Nephron (organoid): ENCODE measurements around the gene VSIG10L2.

Experiments
- H3K27ac Mint-ChIP-seq, 3 experiments: 2 replicates each; pipeline ENCODE4 v1.8.0; 2020; ENCODE audit warnings: mixed read lengths in 3 of 3, mild to moderate bottlenecking in 2 of 3, moderate library complexity in 1 of 3
- H3K27me3 Mint-ChIP-seq: 2 replicates; pipeline ENCODE4 v1.8.0; 2021; ENCODE audit warnings: low read depth, mild to moderate bottlenecking, moderate library complexity, mixed read lengths
- H3K36me3 Mint-ChIP-seq: 2 replicates; pipeline ENCODE4 v1.8.0; 2020; ENCODE audit warnings: low read depth, mixed read lengths
- H3K4me1 Mint-ChIP-seq: 2 replicates; pipeline ENCODE4 v1.8.0; 2020; ENCODE audit warnings: mixed read lengths
- H3K4me3 Mint-ChIP-seq, 3 experiments: 2 replicates each; pipeline ENCODE4 v1.8.0; 2020; ENCODE audit warnings: mild to moderate bottlenecking in 3 of 3, mixed read lengths in 3 of 3, moderate library complexity in 2 of 3
- H3K9me3 Mint-ChIP-seq: 2 replicates; pipeline ENCODE4 v1.8.0; 2020; ENCODE audit warnings: mixed read lengths
- CTCF ChIP-seq, 3 experiments: fragments of 200-600 bp; sonication (generic); IDR thresholded peaks; one replicate each; pipeline ENCODE4 v1.5.0; 2021; ENCODE audit warnings: antibody characterized with exemption in 3 of 3; ENCODE audit not compliant: unreplicated experiment in 3 of 3

Gene VSIG10L2

DNA sequence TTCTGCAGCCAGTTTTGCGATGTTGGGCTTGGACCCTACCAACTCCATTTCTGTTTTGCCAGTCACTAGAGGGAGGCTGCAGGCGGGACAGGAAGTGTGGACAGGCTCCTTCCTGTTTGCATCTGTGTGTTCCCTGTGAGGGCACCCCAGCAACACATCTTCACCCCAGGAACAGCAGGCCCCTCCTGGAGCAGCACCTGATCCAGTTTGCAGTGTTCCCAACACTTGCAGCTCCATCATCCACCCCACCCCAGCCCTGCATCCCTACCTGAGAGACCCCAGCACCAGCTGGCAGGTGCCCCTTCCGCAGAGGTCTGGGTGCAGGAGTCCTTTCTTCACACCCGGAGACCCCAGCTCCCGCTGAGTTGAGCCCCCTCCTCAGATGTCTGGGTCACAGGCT lies 7.4 kb upstream of the VSIG10L2 start:
- TF ChIP-seq CTCF (IDR thresholded peaks at IDR 0.05; ENCODE audit: unreplicated experiment in 3 of 3), result no peak
- Mint-ChIP-seq H3K36me3 (no peaks in the 10 kb centered on the region), H3K27me3 (peaks cover 4% of the 10 kb centered on the region), H3K27ac (peak overlapping the region; percentile 68 to 95 (median 93)), H3K9me3 (no peaks in the 10 kb centered on the region), H3K4me1 (peaks cover 66% of the 10 kb centered on the region), H3K4me3 (no peak overlapping the region)

DNA sequence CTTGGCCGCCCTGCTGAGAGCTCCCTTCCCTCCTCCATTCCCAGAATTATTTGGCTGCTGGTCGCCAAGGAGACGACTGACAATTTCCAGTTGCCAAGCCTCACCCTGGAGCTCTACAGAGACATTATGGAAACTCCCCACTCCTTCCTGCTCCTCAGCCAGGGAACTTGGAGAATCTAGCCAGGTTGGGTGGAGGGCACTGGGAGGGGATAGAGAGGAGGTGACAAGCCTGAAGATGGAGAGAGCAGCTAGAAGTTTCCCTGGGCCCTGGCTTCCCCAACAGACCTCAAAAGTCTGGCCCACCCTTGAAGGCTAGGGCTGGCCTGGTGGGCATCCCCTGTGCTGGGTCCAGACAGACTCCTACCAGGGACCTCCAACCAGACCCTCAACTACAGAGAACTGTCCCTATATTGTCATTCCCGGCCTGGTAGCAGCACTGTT lies 6.7 kb upstream of the VSIG10L2 start:
- peaks cover 65% of the 10 kb centered on the region for H3K4me1 Mint-ChIP-seq

DNA sequence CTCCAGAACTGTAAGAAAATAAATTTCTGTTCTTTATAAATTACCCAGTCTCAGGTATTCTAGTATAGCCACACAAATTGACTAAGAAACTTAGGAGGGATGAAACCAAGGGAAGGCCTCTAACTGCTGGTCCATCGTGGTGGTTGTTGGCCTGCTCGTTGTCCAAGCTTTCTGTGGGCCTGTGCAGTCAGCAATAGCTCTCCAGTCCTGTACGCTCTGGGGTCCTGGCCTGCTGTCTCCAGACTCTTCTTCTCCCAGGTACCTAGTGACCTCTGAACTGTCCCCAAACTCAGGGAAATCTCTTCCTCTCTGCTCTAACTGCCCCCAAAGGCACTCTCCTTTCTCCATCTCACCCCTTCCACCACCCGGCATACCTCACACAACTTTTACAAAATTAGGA lies 5.7 kb upstream of the VSIG10L2 start:
- no peak for TF ChIP-seq CTCF (IDR thresholded peaks at IDR 0.05; ENCODE audit: unreplicated experiment in 3 of 3)
- H3K4me3 Mint-ChIP-seq, result no peak overlapping the region
- H3K9me3 Mint-ChIP-seq, result no peaks in the 10 kb centered on the region
- H3K36me3 Mint-ChIP-seq, result no peaks in the 10 kb centered on the region
- peaks cover 8% of the 10 kb centered on the region for H3K27me3 Mint-ChIP-seq
- peak overlapping the region in 2 of 3 experiments; percentile 16 to 54 for H3K27ac Mint-ChIP-seq
- H3K4me1 Mint-ChIP-seq, result peaks cover 68% of the 10 kb centered on the region

More for the DNA sequence above, 6.7 kb upstream of the VSIG10L2 start:
- Mint-ChIP-seq H3K27me3 (peaks cover 4% of the 10 kb centered on the region), H3K36me3 (no peaks in the 10 kb centered on the region), H3K4me3 (peak overlapping the region in 1 of 3 experiments; percentile 67), H3K9me3 (no peaks in the 10 kb centered on the region), H3K27ac (peak overlapping the region; percentile 68 to 95 (median 93))
- no peak for TF ChIP-seq CTCF (IDR thresholded peaks at IDR 0.05; ENCODE audit: unreplicated experiment in 3 of 3)

GRCh38 chr11:125941267-125941618 lies 4.6 kb upstream of the VSIG10L2 start:
- no peak for TF ChIP-seq CTCF (IDR thresholded peaks at IDR 0.05; ENCODE audit: unreplicated experiment in 3 of 3)
- peaks cover 61% of the 10 kb centered on the region for H3K4me1 Mint-ChIP-seq
- no peak overlapping the region for H3K4me3 Mint-ChIP-seq
- peaks cover 8% of the 10 kb centered on the region for H3K27me3 Mint-ChIP-seq
- H3K9me3 Mint-ChIP-seq, result no peaks in the 10 kb centered on the region
- peak overlapping the region; percentile 65 to 96 (median 88) for H3K27ac Mint-ChIP-seq
- no peaks in the 10 kb centered on the region for H3K36me3 Mint-ChIP-seq

- Mint-ChIP-seq H3K36me3 (no peaks in the 10 kb centered on the region), H3K9me3 (no peaks in the 10 kb centered on the region)
Observed at GRCh38 chr11:125941619-125942611, 3.9 kb upstream of the VSIG10L2 start.

More at GRCh38 chr11:125941619-125942611, 3.9 kb upstream of the VSIG10L2 start:
- peak; percentile 62 to 71 (median 63) for TF ChIP-seq CTCF (IDR thresholded peaks at IDR 0.05; ENCODE audit: unreplicated experiment in 3 of 3)
- H3K4me3 Mint-ChIP-seq, result no peak overlapping the region
- peaks cover 8% of the 10 kb centered on the region for H3K27me3 Mint-ChIP-seq
- H3K4me1 Mint-ChIP-seq, result peaks cover 54% of the 10 kb centered on the region
- peak overlapping the region; percentile 65 to 96 (median 88) for H3K27ac Mint-ChIP-seq
